ENCODE results near the gene MYRFL.

MYRFL gene

GRCh38 chr12:69833696-69834095, 8.7 kb downstream of the MYRFL start:
- in situ Hi-C loops (cut with HindIII; ENCODE audit: low sequenced_read_pairs) = no loop called here
- DNase-seq (ENCODE audit: low read depth) = no peak
- no peak for TF ChIP-seq CTCF (IDR thresholded peaks at IDR 0.05; ENCODE audit: low read depth, low read length, missing control alignments)

DNA sequence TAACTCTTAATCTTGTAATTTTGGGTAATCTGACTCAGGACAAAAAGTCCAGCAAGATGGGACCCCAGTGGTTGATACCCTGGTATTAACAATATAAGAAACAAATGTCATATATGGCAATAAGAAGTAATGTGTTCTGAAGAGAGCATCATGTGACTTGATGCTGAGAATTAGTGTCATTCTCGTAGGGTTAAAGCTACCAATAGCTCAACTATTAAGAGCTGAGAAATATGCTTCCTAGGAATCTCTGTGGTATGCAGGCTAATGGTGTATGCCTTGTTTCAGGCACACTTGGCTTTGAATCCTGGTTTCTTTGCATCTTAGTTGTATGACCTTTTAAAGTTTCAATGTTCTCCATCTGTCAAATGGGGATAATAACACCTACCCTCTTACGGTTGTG, 9.1 kb downstream of the MYRFL start:
- no peak for DNase-seq (ENCODE audit: low read depth)
- in situ Hi-C loops (cut with HindIII; ENCODE audit: low sequenced_read_pairs) = no loop called here
- H3K4me3 ChIP-seq (ENCODE audit: low read depth, low read length) = no peak overlapping the region
- TF ChIP-seq CTCF (IDR thresholded peaks at IDR 0.05; ENCODE audit: low read depth, low read length, missing control alignments) = no peak

More at GRCh38 chr12:69833696-69834095, 8.7 kb downstream of the MYRFL start:
- H3K4me3 ChIP-seq (ENCODE audit: low read depth, low read length) = no peak overlapping the region

GRCh38 chr12:69834576-69834975, 9.5 kb downstream of the MYRFL start:
- in situ Hi-C loops (cut with HindIII; ENCODE audit: low sequenced_read_pairs) = no loop called here
- no peak overlapping the region for H3K4me3 ChIP-seq (ENCODE audit: low read depth, low read length)
- DNase-seq (ENCODE audit: low read depth) = no peak
- TF ChIP-seq CTCF (IDR thresholded peaks at IDR 0.05; ENCODE audit: low read depth, low read length, missing control alignments) = no peak

DNA sequence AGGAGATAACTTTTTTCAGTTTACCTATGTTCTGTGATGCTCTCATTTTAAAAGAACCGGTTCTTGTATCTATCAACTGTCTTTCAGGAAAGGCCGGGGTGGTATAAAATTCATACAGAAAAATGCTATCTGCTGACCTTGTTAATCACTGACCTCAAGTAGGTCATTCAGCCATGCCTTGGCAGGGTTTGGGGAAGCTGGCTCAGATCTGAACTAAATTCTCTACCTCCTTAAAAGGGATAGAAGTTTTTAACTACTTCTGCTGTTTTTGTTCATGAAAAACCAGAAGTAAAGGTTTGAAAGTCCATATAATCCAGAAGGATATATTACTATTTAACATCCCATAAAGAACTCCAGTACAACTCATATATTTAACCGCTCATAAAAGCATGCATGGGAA, 10.1 kb downstream of the MYRFL start:
- no peak for DNase-seq (ENCODE audit: low read depth)
- H3K4me3 ChIP-seq (ENCODE audit: low read depth, low read length) = no peak overlapping the region
- no peak for TF ChIP-seq CTCF (IDR thresholded peaks at IDR 0.05; ENCODE audit: low read depth, low read length, missing control alignments)
- in situ Hi-C loops (cut with HindIII; ENCODE audit: low sequenced_read_pairs) = no loop called here

DNA sequence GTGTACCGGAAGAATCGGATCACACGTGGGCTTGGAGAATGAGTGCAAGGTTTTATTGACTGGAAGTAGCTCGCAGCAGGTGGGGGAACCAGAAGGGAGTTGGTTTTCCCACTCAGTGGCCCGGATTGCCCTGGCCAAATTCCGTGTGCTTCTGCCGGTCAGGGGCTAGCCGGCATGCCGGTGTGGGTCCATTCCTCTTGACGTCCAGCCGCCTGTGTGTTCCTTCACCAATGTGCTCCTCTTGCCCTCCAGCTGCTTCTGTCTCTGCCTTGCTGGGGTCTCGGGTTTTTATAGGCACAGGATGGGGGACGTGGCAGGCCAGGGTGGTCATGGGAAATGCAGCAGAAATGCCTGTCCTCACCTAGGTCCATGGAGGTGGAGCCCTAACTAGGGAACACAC, 11.0 kb downstream of the MYRFL start:
- no peak for TF ChIP-seq CTCF (IDR thresholded peaks at IDR 0.05; ENCODE audit: low read depth, low read length, missing control alignments)
- no peak for DNase-seq (ENCODE audit: low read depth)
- in situ Hi-C loops (cut with HindIII; ENCODE audit: low sequenced_read_pairs) = no loop called here
- H3K4me3 ChIP-seq (ENCODE audit: low read depth, low read length) = no peak overlapping the region

DNA sequence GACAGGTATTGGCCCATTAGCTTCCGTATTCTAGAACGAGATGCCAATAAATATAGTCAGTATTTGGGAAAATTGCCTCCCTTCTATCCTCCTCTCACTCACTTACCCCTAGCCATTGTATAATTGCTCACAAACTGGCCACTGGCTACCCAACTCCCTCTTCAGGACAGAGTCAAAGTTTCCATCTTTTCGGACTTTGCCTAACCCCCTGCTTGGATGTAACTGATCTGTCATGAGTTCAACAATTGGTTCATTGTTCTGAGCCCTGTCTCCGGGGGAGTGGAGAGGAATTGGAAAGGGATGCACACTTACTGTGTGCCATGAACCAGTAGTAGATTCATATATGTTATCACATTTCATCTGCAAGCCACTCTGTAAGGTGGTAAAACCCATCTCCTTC, 12.2 kb downstream of the MYRFL start:
- in situ Hi-C loops (cut with HindIII; ENCODE audit: low sequenced_read_pairs) = no loop called here
- DNase-seq (ENCODE audit: low read depth) = no peak
- no peak overlapping the region for H3K4me3 ChIP-seq (ENCODE audit: low read depth, low read length)
- no peak for TF ChIP-seq CTCF (IDR thresholded peaks at IDR 0.05; ENCODE audit: low read depth, low read length, missing control alignments)

Data from astrocyte of the cerebellum (primary cell).